Activated T-cell treated with anti-CD3 and anti-CD28 coated beads, Interleukin-2, amount 50 U/mL, for 48 hours (primary cell): ENCODE results near the gene CLDN19.
A peak's percentile ranks its signal among the peaks of the same experiment; 100 is the strongest.
"Not testable (repeated sequence)": the region's sequence is repeated elsewhere in the genome, so short reads cannot be mapped to it uniquely, and the experiment has no call there.

Source experiments
- DNase-seq, 2 experiments: peaks; one replicate each; pipeline ENCODE4 v3.0.0-alpha.2; 2020

The CLDN19 gene

GRCh38 chr1:42737257-42737656 is 2.8 kb downstream of the CLDN19 start:
- no peak for DNase-seq

GRCh38 chr1:42736571-42737200 is 3.4 kb downstream of the CLDN19 start:
- no peak for DNase-seq

- DNase-seq = peak in 1 of 2 experiments; percentile 30
Observed at GRCh38 chr1:42736152-42736551, 3.9 kb downstream of the CLDN19 start.

GRCh38 chr1:42735477-42736105 is 4.4 kb downstream of the CLDN19 start:
- DNase-seq = no peak

DNA sequence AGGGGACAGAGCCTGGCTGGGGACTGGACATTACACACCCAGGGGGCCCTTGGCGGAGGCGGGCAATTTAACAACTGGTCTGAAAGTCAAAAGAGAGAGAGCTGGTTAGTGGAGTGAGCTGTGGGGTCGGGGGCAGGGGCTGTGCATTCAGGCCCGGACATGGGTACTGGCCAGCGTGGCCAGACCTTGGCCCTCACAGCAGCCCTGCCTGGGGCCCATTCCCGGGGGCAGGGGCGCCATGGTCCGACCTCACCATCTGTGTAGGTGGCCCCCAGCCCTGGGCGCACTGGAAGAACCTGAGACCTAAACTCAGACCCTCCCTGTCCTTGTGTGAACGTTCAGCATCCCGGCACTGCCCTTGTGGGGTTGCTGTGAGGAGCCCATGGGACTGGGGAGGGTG is 5.0 kb downstream of the CLDN19 start:
- DNase-seq = no peak

- no peak for DNase-seq
Observed at GRCh38 chr1:42734201-42735035, 5.6 kb downstream of the CLDN19 start.

- no peak for DNase-seq
Observed at GRCh38 chr1:42733415-42734200, 6.4 kb downstream of the CLDN19 start.

DNA sequence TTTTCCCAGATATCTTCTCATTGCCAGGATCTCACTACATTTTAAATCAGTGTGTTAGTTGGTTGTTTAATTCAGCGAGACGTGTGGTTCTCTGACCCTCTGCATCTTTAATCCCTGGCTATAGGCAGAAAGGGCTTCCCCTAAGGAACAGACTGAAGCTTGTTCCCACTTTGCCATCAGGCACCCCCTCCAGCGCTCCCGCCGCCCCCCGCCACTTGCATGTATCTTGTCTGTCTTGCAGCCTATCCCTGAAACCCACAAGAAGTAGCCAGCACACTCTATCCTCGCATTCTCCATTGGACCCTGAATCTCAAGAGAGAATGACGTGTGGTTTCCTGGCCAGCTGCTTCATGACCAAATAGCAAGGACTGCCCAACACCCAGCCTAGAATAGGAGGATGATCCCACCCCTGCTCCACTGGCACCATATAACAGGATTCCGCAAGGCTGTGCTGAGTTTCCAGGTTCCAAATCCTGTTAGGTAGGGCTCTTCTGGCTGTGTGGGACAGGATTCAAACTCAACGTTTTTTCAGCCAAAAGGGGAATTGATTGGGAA is 7.8 kb downstream of the CLDN19 start:
- no peak for DNase-seq

DNA sequence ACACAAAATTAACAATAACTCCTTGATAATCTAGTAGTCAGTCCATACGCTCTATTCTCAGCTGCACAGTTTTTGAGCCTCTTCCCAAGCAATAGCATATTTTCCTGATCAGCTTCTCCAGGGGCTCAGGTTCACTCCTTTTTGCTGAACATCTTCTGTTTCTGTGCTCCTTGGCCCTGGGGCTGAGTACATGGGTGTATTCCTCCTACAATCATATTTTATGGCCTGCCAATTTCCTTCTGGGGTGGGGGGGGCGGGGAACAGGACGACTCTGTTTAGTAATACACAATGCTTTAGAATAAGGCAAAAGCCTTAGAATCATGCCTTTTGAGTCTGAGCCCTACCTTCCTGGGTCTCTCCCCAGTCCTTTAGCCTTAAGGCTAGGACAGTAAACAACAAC is 8.5 kb downstream of the CLDN19 start:
- DNase-seq = no peak

DNA sequence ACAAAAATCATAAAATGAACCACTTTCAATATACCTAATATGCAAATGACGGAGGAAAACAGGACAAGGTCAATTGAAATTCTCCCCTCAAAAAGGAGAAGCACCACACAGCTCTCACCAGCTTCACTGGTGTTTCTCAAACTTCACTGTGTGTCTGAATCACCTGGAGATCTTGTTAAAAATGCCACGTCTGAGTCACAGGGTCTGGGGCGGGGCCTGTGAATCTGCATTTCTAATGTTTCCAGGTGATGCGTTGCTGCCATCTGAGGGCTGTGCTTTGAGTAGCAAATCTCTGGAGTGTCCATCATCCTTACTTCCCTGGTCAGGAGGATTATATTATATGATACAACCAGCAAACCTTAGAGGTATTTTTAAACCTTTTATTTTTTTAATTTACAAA is 9.0 kb downstream of the CLDN19 start:
- peak; percentile 80 to 81 for DNase-seq

DNA sequence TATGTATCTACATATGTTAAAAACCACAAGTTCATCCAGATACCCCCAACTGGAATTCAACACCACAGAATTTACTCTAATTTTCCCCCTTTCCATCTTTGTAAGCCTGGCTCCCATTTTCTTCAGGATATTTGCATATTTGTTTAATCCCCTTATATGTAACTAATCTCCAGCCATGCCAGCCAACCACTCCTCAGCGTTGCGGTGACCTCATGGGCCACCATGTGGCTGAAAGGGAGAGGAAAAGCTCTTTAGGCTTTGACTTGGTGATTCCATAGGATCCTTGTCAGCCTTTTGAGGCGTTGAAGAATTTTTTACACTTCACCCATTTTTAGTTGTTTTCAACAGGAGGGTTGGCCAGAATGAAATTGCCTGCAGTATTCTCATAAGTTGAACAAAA is 10.0 kb downstream of the CLDN19 start:
- no peak for DNase-seq

- not testable (repeated sequence) for DNase-seq
Observed at GRCh38 chr1:42725820-42726219, 14.2 kb downstream of the CLDN19 start.

DNA sequence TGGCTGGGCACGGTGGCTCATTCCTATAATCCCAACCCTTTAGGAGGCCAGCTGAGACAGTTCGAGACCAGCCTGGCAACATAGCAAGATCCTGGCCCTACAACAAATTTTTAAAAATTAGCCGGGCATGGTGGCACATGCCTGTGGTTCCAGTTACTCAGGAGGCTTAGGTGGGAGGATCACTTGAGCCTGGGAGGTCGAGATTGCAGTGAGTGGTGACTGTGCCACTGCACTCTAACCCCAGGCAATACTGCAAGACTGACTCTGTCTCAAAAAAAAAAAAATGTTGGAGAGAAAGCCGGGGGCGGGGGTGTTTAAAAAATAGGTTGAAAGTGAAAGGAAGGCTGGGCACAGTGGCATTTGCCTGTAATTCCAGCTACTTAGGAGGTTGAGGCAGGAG is 16.5 kb downstream of the CLDN19 start:
- DNase-seq = peak in 1 of 2 experiments; percentile 14

DNA sequence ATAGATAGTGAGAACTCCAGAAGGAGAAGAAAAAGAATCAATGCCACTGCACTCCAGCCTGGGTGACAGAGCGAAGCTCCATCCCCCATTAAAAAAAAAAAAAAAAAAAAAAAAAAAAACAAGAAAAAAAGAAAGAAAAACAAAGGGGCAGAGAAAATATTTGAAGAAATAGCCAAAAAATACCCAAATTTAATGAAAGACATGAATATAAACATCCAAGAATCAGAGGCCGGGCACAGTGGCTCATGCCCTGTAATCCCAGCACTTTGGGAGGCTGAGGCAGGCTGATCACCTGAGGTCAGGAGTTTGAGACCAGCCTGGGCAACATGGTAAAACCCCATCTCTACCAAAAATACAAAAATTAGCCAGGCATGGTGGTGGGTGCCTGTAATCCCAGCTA is 17.6 kb downstream of the CLDN19 start:
- not testable (repeated sequence) for DNase-seq

- no peak for DNase-seq
Observed at GRCh38 chr1:42721926-42722325, 18.1 kb downstream of the CLDN19 start.

GRCh38 chr1:42720868-42721267 is 19.2 kb downstream of the CLDN19 start:
- DNase-seq = no peak

- DNase-seq = not testable (repeated sequence)
Observed at GRCh38 chr1:42714441-42714840, 25.6 kb downstream of the CLDN19 start.

- DNase-seq = no peak
Observed at GRCh38 chr1:42713293-42713692, 26.7 kb downstream of the CLDN19 start.

DNA sequence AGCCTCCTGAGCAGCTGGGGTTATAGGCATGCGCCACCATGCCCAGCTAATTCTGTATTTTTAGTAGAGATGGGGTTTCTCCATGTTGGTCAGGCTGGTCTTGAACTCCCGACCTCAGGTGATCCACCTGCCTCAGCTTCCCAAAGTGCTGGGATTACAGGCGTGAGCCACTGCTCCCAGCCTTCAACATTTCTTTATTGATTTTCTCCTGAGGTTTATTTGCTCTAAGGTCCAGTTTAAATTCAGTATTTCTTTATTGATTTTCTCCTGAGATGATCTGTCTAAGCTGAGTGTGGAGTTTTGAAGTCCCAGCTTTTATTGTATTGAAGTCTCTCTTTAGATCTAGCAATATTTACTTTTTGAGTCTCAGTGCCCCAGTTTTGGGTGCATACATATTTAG is 27.2 kb downstream of the CLDN19 start:
- DNase-seq = not testable (repeated sequence)

DNA sequence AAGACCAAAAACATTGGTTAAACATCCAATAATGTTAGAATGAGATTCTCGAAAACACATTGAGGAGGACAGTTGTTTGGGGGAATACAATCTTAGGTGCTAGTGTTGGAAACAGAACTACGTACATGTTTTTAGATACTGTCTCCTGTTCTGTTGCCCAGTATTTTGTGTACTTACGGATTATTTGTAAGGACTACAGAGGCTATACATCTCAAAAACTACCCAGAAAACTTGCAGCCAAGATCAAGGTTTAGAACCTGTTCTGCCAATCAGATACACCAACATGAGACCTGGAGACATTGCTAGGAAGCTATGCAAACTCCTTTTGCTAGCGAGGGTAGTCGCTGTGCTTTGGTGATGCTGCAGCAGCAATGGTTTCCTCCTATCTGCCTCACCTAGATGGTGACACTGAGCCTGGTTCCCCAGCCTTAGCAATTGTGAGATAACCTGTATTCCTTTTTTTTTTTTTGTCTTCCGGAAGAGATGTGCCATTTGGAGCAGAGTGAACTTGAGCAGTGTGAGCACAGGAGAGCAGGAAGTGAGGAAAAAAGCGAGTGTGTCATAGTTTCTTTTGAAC is 36.1 kb downstream of the CLDN19 start:
- DNase-seq = no peak

DNA sequence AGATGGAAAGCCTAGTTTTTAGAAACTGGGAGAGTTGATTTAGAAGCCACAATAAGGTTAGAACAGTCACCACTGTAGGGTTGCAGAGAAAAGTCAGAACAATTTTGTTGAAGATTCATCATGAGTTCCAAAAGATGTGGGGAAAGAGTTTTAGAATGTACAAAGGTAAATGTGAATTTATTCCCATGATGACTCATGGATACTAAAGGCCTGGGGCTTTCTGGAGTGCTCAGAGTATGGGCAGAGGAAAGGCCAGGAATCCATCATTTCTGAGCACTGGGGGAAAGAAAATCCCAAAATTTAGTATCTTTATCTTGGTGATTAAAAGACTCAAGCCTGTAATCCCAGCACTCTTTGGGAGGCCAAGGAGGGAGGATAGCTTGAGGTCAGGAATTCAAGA is 40.0 kb downstream of the CLDN19 start:
- no peak for DNase-seq

GRCh38 chr1:42698081-42698813 is 41.8 kb downstream of the CLDN19 start:
- no peak for DNase-seq
